K562 (cell line): ENCODE results near the gene ATP13A2. TPM values are rescaled to one million over a fixed set of nuclear protein-coding genes. Genes with fewer than 3 reads are reported as not detected.

ENCODE experiments used
- ARID4B ChIP-seq: sonication (generic); formaldehyde crosslinking; IDR thresholded peaks from 2 replicates; pipeline ENCODE4 v1.8.0; 2022; ENCODE audit warnings: mild to moderate bottlenecking, missing genetic modification reagents
- FUS ChIP-seq: fragments of 200-400 bp; formaldehyde crosslinking; optimal IDR thresholded peaks from 2 replicates; pipeline ENCODE3; 2017; ENCODE audit warnings: low read depth, low read length
- ID3 ChIP-seq, 2 experiments: fragments of 250-450 bp in 1 of 2; fragments of 450-650 bp in 1 of 2; sonication (Bioruptor Pico) in 1 of 2; IDR thresholded peaks; 2 replicates each; pipeline versions ENCODE4 v1.6.1 to v1.8.0; 2016 to 2021; ENCODE audit warnings: mild to moderate bottlenecking in 2 of 2, moderate library complexity in 2 of 2, missing compliant biosample characterization in 1 of 2, missing genetic modification characterization in 1 of 2
- L3MBTL2 ChIP-seq: fragments of 450-650 bp; IDR thresholded peaks from 2 replicates; pipeline ENCODE4 v1.6.1; 2016; ENCODE audit warnings: mild to moderate bottlenecking, moderate library complexity
- NCOA6 ChIP-seq: fragments of 450-650 bp; IDR thresholded peaks from 2 replicates; pipeline ENCODE4 v1.6.1; 2017; ENCODE audit warnings: mild to moderate bottlenecking
- NFXL1 ChIP-seq: fragments of 450-650 bp; formaldehyde crosslinking; IDR thresholded peaks from 2 replicates; pipeline ENCODE4 v1.4.0; 2021; ENCODE audit warnings: mild to moderate bottlenecking
- POU5F1 ChIP-seq: fragments of 150-350 bp; IDR thresholded peaks from 2 replicates; pipeline ENCODE4 v1.6.1; 2014; ENCODE audit warnings: borderline replicate concordance, low read length, low read depth, mild to moderate bottlenecking; ENCODE audit not compliant: partially characterized antibody
- RBM39 ChIP-seq: fragments of 200-400 bp; formaldehyde crosslinking; optimal IDR thresholded peaks from 2 replicates; pipeline ENCODE3; 2018; ENCODE audit warnings: low read depth, low read length
- SIN3B ChIP-seq: fragments of 450-650 bp; IDR thresholded peaks from 2 replicates; pipeline ENCODE4 v1.6.1; 2017; ENCODE audit warnings: low read depth, mild to moderate bottlenecking, moderate library complexity
- THAP12 ChIP-seq: fragments of 250-450 bp; sonication (Bioruptor Pico); IDR thresholded peaks from 2 replicates; pipeline ENCODE4 v1.9.0; 2021; ENCODE audit warnings: mild to moderate bottlenecking, inconsistent platforms
- ZBTB33 ChIP-seq: sonication (generic); formaldehyde crosslinking; IDR thresholded peaks from 2 replicates; pipeline ENCODE4 v1.8.1; 2023; ENCODE audit warnings: mild to moderate bottlenecking, missing genetic modification reagents
- ZNF143 ChIP-seq: sonication (generic); formaldehyde crosslinking; IDR thresholded peaks from 2 replicates; pipeline ENCODE4 v1.9.0; 2022; ENCODE audit warnings: mild to moderate bottlenecking, missing genetic modification reagents
- ZNF212 ChIP-seq: fragments of 450-650 bp; formaldehyde crosslinking; IDR thresholded peaks from 2 replicates; pipeline ENCODE4 v1.4.0; 2020; ENCODE audit warnings: mild to moderate bottlenecking
- ZNF830 ChIP-seq: fragments of 250-450 bp; sonication (Bioruptor Pico); IDR thresholded peaks from 2 replicates; pipeline ENCODE4 v1.5.0; 2021; ENCODE audit warnings: mild to moderate bottlenecking
- polyA plus RNA-seq, 8 experiments: library from polyadenylated mRNA; depleted of rRNA in 4 of 8; stranded (reverse) in 5 of 8; unstranded in 3 of 8; fragments of >200 nt; fragmentation: Nextera tagmentation in 2 of 8; fragmentation: Illumina TruSeq in 1 of 8; extraction: Ambion mirVana in 2 of 8; extraction: Trizol in 1 of 8; gene quantifications; 2 replicates each; pipeline versions ENCODE4 v1.2.1 to v1.2.3, GENCODE V29; 2011 to 2014; ENCODE audit warnings: inconsistent platforms in 1 of 8, missing spikeins in 1 of 8
- total RNA-seq, 7 experiments: library from RNA; depleted of rRNA in 6 of 7; stranded (reverse); fragments of >200 nt in 6 of 7; fragmentation: Illumina TruSeq in 2 of 7; extraction: Trizol in 2 of 7; gene quantifications; 2 replicates each; pipeline versions ENCODE4 v1.2.1 to v1.2.3, GENCODE V29; 2011 to 2021; ENCODE audit warnings: low replicate concordance in 1 of 7

The ATP13A2 gene
- total and polyA plus RNA-seq, 9 of the 15 experiments (the other 6 are each of a cell fraction or from before 2014, with no cell fraction given) = 0.36 to 56.3 (median 16.3) TPM

- TF ChIP-seq ARID4B (CRISPR knock-in tag) (0 out of 2 replicates have a peak, but pooled peaks have one; percentile 36), FUS (no peak), SIN3B (peak; percentile 67), ZBTB33 (CRISPR knock-in tag) (peak; percentile 75; the same call in 1 of the 2 replicates), L3MBTL2 (peak; percentile 69), RBM39 (no peak), NFXL1 (CRISPR knock-in tag) (no peak), NCOA6 (no peak), THAP12 (CRISPR knock-in tag) (0 out of 2 replicates have a peak, but pooled peaks have one; percentile 43), POU5F1 (no peak), ZNF830 (CRISPR knock-in tag) (no peak), ZNF143 (CRISPR knock-in tag) (no peak), ID3 (CRISPR knock-in tag; IDR thresholded peaks at IDR 0.05) (no peak), ID3 (tag; IDR thresholded peaks at IDR 0.05) (no peak), ZNF212 (CRISPR knock-in tag) (no peak)
Measured at GRCh38 chr1:16960560-16961296, 51.0 kb downstream of the ATP13A2 start (continued).
